ENCODE results near the gene SMCO3. TPM values are rescaled to one million over a fixed set of nuclear protein-coding genes. Genes with fewer than 3 reads are reported as not detected.
A peak's percentile ranks its signal among the peaks of the same experiment; 100 is the strongest.

The SMCO3 gene
- total RNA-seq, 1 experiment from 2014 or later: not detected

- H3K79me2 ChIP-seq (ENCODE audit: insufficient read depth, low read length): no peaks in the 10 kb centered on the region
- no peaks in the 10 kb centered on the region for H3K9me3 ChIP-seq (ENCODE audit: control insufficient read depth in 1 of 2, insufficient read depth in 1 of 2, low read depth in 1 of 2, low read length in 2 of 2)
- ChIA-PET RAD21 (ENCODE audit: low non-redundant PET in 1 of 2, low total read pairs in 2 of 2, uncharacterized antibody in 2 of 2, unreplicated experiment in 2 of 2) (no interaction called here), CTCF (no interaction called here), POLR2A (interaction anchor here (0.8 to 1.4 kb wide), 4 partner anchors 10 to 534 kb away, joined by 3 to 6 read pairs (median 5); partner anchors contain the start of genes C12orf60 and WBP11)
- peak overlapping the region; percentile 82; the same call in 1 of the 2 replicates for H3K27ac ChIP-seq (ENCODE audit: low read depth, low read length)
- no peak overlapping the region; a peak in 1 of 4 replicates for H3K4me3 ChIP-seq (replicated peaks in 1 of 2; ENCODE audit: low read depth in 1 of 2, low read length in 2 of 2)
- intact Hi-C loops (cut with micrococcal nuclease): loop anchor here (5.0 kb wide), 1 partner anchor 139 kb away; no protein-coding TSS in a partner anchor
- ATAC-seq: no peak
- H2AFZ ChIP-seq (ENCODE audit: low read depth, low read length, poor library complexity, severe bottlenecking): no peak overlapping the region
- DNase-seq (ENCODE audit: low read depth, low spot score): no peak
- H4K20me1 ChIP-seq (ENCODE audit: insufficient read depth): no peaks in the 10 kb centered on the region
- TF ChIP-seq TCF7L2 (IDR thresholded peaks at IDR 0.05; ENCODE audit: borderline replicate concordance, extremely low read depth, insufficient read depth, insufficient read length) (no peak), EZH2 (IDR thresholded peaks at IDR 0.05) (no peak), EZH2phosphoT487 (IDR thresholded peaks at IDR 0.05; ENCODE audit: borderline replicate concordance) (no peak), ZBTB33 (IDR thresholded peaks at IDR 0.05; ENCODE audit: extremely low read depth, insufficient replicate concordance, low read length) (no peak), POLR2A (IDR thresholded peaks at IDR 0.05; ENCODE audit: borderline replicate concordance, extremely low read depth, insufficient read depth, insufficient read length) (no peak), JUND (IDR thresholded peaks at IDR 0.05) (no peak), REST (IDR thresholded peaks at IDR 0.05; ENCODE audit: low read depth) (no peak), CEBPB (IDR thresholded peaks at IDR 0.05; ENCODE audit: low read depth) (no peak)
- H3K27me3 ChIP-seq (ENCODE audit: insufficient read depth, low read length): no peaks in the 10 kb centered on the region
- H3K4me1 ChIP-seq (ENCODE audit: control insufficient read depth in 1 of 2, insufficient read depth in 2 of 2, low read length in 2 of 2): peaks cover 11 to 35% of the 10 kb centered on the region in 2 experiments
- H3K9me2 ChIP-seq (ENCODE audit: insufficient read depth): no peaks in the 10 kb centered on the region
- H3K9ac ChIP-seq (ENCODE audit: low read length): peak overlapping the region; percentile 78
- no TSS peak for BruUV-seq (replicated peaks)
- no peaks in the 10 kb centered on the region for H3K36me3 ChIP-seq (ENCODE audit: control insufficient read depth in 1 of 2, insufficient read depth in 2 of 2, low read length in 2 of 2)
- peak overlapping the region; percentile 80 for H3K4me2 ChIP-seq (ENCODE audit: low read length)
These were observed 42.3 kb downstream of the SMCO3 start for GRCh38 chr12:14771651-14772137.
